Activated T-cell treated with anti-CD3 and anti-CD28 coated beads, Interleukin-2, amount 50 U/mL, for 48 hours (primary cell): ENCODE data around the gene FANCC.
A peak's percentile ranks its signal among the peaks of the same experiment; 100 is the strongest.

Source experiments
- DNase-seq, 2 experiments: peaks; one replicate each; pipeline ENCODE4 v3.0.0-alpha.2; 2020

FANCC gene

GRCh38 chr9:95137587-95138145 is 179.8 kb downstream of the FANCC start:
- DNase-seq: no peak

DNA sequence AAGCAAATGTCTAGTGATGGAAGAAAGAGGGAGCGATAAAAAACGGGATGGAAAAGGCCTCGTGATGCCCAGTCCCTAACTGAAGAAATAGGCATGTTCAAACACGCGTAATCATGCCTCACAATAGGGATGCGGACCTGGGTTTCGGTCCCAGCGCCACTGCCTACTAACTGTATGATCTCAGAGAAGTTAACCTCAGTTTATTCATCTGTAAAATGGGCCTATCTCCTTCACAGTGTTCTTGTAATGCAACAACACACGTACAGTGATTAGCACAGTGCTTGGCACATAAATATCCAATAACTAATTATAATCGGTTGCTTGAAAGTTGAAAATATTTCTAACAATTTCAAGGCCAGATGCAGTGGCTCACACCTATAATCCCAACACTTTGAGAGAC is 181.8 kb downstream of the FANCC start:
- DNase-seq: no peak

DNA sequence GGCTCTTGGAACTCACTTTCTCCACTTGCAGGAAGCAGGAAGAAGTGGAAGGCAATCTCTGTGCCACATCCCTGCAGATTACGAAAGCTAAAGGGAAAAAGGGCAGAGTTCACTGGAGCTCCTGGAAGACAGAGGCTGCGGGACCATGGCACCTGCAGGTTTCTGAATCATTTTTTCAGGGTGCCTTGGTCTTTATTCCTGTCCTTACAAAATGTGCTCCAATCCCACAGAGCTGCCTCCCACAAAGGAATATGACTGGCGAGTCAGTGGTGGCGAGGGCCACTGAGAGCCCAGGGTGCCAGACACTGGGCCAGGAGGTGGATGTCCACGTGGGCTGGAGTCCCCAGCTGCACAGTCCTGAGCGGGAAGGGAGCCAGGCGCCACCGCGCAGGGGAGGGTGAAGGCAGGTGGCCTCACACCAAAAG is 183.0 kb downstream of the FANCC start:
- no peak for DNase-seq

GRCh38 chr9:95133325-95133705 is 184.2 kb downstream of the FANCC start:
- DNase-seq: no peak

GRCh38 chr9:95132366-95133324 is 184.9 kb downstream of the FANCC start:
- DNase-seq: no peak

DNA sequence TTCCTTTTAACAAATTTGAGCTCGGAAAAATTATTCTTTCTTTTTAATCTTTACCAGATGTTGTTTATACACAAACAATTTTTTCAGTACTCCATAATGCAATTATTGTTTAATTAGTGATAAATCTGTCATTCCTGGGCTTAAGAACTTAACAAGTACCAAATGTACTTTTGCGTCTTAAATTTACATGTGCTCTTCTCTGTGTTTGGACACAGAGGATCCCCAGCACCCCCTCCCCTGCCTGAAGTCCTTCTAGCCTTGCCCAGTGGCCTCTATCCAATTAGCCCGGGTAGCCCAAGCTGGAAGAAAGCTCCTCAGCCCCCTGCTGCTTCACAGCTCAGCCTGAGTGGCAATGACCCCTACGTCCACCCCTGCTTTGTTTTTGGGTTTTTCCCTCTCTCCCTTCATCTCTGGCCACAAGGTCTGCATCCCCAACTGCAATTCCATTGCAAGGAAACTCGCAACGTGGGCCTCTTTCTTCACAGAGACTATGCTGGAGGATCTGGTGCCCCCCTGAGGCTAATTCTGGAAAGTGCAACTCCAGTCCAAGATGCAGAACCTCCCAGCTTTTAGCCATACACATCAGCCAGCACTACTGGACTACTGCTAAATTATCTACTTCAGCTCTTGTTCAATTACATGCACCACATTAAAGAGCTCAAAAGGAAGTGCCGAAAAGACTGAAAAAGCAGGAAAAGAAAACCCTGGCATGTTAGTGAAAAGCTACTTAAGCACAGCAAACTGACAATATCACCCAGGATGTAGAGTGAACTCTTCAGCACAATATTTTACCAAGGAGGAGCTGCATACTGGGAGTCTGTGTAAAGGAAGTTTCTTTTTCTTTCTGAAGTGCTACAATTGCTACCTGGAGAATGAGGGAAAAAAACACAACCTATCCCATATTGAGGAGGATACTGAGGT is 186.2 kb downstream of the FANCC start:
- DNase-seq: peak; percentile 61 to 67

- DNase-seq: no peak
Measured at GRCh38 chr9:95130484-95130883, 187.0 kb downstream of the FANCC start.

DNA sequence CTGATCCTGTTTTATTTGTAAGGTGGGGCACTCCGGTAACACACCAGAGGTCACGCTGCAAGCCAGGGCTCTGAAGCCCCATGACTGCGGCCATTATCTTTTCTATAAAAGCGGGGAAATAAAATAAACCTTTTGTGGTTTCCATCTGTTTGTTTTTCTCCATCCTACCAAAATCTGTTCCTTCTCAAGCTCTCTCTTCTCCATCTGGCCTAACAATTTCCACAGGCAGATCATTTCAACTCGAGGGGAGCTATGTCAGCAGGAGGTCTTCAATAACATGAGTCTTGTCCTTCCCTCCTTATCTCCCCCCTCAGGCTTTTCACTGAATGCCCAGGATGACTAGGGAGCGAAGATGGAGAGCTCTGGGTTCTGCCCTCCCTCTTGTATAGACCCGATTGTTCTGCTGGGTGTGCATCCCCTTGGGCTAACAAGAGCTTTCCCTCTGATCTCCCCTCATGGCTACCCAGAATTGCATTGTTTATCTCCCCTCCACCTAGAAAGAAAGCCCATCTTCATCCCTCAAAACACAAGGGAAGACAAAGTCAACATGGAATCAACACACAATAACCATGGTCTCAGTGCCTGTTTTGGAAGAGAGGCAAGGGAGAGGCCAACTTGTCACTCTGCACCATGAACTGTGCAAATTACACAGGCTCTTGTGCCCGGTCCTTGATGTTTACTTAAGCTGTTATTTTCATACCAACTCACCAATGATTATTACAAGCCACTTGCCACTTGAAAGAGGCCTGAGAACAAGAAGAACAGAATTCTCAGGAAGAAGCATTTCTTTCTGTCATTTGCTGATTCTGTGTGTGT is 187.8 kb downstream of the FANCC start:
- DNase-seq: no peak

DNA sequence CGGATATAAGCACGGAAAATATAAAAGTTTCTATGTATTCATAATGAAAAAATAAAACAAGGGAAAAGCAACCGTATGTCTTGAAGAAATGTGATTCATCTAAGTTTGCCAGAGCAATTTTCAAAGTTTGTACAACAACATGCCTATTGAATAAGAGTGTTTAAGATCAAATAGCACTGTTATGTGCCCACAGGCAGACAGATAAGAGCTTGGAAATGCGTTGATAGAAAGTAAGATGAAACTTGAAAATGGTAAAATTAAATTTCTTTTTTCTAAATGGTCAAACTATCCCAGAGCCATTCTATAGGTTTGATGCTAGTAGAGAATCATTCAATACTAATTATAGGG is 189.4 kb downstream of the FANCC start:
- no peak for DNase-seq

DNA sequence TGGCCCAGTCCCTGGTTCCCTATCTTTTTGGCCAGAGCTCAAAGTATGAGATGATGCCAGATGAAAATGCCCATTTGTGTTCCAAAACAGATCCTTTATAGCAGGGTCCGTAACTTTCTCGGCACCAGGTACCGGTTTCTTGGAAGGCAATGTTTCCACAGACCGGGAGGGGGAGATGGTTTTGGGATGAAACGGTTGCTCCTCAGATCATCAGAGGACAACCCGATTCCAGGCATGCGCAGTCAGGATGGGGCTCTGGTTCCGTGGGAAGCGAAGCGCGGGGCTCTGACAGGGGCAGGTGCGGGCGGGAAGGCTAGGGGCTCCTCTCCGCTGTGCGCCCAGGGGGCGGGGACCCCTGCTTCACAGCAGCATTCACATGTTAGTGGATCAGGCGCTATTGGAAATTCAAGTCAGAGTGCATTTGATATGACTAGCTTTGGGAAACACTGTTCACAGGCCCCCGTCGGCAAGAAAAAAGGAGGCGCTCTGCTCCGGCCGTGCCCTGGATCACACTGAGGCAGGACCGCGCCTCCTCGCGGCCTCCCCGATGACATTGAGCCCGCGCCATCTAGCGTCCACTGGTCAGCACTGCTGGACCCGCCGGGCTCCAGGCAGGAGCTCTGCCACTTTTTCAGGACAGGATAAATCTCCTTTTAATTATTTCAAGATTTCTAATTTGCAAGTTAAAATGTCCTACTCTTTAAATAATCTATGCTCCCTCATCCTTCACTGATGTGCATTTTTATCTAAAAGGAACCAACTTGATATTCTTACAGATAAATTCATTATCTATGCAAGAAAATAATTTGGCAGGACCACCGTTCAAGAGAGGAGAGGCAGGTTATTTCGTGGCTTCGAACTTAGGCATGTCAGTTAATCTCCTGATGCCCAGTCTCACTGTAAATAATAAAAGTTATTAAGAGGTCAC is 190.0 kb downstream of the FANCC start:
- peak; percentile 82 to 84 for DNase-seq

DNA sequence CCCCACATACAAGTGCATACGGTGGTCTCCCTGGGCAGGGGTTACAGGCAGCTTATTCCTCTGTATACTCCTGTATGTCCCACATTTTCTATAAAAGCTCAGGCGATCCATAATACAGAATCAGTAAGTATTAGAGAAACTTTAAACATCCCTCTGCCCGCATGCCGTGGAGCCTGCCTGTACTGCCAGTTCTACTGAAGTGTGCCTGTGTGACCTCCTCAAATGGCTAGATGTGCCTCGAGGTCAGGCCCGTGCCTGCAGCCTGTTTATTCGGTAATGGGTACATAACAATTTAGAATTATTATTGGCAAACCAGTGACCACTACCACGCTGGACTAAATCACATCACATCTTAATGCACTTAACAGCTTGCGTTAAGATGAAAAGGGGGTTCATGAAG is 190.8 kb downstream of the FANCC start:
- no peak for DNase-seq

DNA sequence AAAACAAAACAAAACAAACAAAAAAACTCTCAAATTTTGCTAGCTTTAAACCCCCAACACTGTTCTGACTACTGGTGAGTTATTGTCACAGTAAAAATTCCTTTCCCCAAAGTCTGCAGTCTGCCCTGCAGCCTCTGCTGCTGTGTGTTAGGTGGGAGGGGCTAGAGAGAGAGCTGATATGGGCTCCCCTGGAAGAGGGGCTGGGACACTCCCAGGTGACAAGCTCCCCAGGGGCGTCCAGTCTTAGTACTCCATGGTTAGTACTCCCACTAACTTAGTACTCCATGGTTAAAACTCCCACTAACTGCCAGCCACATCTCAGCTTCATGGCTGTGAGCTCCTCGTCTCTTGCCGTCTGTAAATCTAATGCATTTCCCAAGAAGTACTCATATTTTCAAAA is 191.9 kb downstream of the FANCC start:
- no peak for DNase-seq

DNA sequence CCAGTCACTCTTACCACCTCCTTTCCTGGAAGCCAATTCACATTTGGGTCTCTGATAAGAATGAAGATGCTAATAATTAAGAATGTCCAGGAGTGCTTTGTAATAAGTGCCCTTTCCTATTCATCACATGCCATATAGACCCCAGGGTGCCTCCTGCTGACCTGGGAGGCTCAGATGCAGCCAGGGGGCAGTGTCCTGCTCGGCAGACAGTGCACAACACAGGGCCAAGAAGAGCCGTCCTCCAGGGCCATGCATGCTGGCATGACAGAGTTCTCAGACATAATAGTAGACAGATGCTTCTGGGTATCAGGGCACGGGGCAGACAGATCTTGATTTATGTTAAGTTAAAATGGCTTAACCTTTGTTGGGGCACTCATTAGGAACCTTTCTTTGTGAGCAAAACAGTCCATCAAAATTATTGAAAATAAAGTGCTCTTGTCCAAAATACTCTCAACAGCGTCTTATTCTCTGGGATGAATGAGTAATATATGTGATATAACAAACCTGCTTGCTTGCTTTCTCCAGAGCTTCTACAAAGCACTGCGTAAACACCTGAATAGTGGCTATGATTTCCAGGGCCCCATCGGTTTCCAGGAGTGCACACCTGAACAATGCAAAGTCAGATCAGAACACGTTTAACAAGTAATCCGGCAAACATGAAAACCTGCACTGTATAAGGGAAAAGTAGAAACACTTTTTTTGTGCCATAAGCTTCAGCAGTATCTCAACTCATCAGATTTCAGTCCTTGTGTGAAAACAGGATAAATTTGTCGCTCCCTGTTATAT is 192.7 kb downstream of the FANCC start:
- DNase-seq: no peak

DNA sequence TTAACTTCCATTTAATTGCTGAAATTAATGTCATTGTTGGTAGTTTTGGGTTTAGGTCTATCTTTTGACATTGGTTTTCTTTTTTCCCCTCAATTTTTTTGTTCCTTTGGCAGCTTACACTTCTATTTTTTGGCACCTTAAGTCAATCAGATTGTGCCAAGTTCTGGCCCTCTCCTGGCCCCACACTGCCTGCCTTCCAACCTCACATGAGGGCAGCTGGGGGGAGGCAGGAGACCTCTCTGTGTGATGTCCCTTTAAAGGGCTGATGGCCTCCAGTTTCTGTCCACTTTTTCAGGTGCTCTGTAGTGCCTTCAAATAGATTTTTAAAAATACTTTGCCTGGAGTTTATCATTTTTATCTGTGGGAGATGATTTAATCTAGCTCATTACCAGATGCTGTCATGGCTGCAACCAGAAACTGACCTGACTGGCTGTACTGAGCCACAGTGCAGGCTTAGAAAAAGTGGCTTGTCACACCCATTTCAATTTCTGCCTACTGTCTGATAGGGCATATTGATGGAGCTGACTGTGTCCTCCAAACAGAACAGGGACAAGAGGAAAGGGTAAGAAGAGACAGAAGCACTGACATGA is 196.6 kb downstream of the FANCC start:
- DNase-seq: no peak

GRCh38 chr9:95118596-95118995 is 198.9 kb downstream of the FANCC start:
- DNase-seq: no peak

DNA sequence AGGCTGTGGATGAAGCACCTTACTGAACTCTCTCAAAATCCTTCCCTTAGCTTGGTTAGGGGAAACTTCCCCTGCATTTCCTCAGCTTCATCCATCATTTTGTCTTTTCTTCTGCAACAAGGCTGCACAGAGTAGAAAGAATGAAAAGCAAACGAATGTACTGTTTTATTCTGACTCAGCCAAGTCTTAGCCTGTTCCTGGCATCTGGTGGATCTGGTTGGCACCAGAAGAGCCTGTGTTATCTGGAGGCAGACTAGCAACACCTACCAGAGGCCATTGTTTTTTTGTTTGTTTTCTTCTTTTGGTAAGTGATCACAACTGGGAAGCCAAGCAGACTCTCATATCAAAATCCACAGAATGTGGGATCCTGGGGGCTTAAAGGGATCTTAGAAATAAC is 200.7 kb downstream of the FANCC start:
- no peak for DNase-seq

DNA sequence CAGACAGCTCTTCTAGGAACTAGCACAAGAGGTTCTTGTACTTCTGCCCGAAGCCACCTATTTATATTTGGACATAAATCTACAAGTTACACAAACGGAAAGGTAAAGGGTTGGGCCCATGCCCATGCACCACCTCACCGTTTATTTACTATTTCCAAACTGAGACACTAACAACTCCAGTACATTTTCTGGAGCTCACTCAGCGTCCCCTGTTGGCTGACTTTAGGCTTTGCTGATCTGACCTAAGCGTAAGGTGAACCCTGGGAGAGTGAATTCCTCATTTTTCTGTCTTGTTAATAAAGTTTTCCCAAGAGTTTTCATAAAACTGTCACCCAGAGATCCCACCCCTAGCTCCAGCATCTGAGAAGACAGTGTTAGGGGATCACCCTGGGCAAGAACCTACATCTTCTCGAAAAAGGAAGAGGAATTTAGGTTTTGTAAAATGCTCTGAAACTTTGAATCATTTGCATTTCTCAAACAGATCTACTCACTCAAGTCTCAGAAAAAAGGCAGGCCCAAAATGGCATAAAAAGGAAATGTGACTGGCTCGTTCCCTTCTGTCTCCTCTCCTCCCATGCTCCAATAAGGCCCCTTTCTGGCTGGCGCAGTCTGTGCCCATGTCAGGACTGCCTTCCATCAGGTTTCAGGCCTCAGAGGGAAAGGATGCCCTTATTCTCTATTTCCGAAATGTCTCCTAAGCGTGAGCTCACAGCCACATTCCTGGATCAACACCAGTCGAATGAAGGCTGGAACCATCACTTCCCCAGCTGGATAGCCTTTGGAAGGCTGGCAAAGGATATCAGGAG is 201.3 kb downstream of the FANCC start:
- DNase-seq: no peak

GRCh38 chr9:95115104-95115503 is 202.4 kb downstream of the FANCC start:
- DNase-seq: no peak
